ENCODE data around the gene GRIP1. TPM values are rescaled to one million over a fixed set of nuclear protein-coding genes. Genes with fewer than 3 reads are reported as not detected.

The GRIP1 gene
- total RNA-seq, 1 donor from 2014 or later = 0.17 TPM

GRCh38 chr12:66380769-66381535 is 297.9 kb downstream of the GRIP1 start:
- DNase-seq = no peak

GRCh38 chr12:66379616-66380015 is 299.3 kb downstream of the GRIP1 start:
- DNase-seq = no peak

- no peak for DNase-seq
These were observed 303.3 kb downstream of the GRIP1 start for GRCh38 chr12:66375560-66375959.

- no peak for DNase-seq
These were observed 306.9 kb downstream of the GRIP1 start for GRCh38 chr12:66371982-66372381.

- DNase-seq = no peak
These were observed 311.7 kb downstream of the GRIP1 start for GRCh38 chr12:66367015-66367667.

GRCh38 chr12:66365718-66366490 is 313.0 kb downstream of the GRIP1 start:
- DNase-seq = no peak

GRCh38 chr12:66361703-66362102 is 317.2 kb downstream of the GRIP1 start:
- DNase-seq = no peak

- DNase-seq = no peak
These were observed 319.6 kb downstream of the GRIP1 start for GRCh38 chr12:66359300-66359699.

- DNase-seq = no peak
These were observed 324.6 kb downstream of the GRIP1 start for GRCh38 chr12:66354291-66354690.

GRCh38 chr12:66352899-66353298 is 326.0 kb downstream of the GRIP1 start:
- DNase-seq = no peak

GRCh38 chr12:66352197-66352596 is 326.7 kb downstream of the GRIP1 start:
- peak; percentile 61 for DNase-seq

- DNase-seq = no peak
These were observed 327.6 kb downstream of the GRIP1 start for GRCh38 chr12:66351301-66351700.

GRCh38 chr12:66345956-66346355 is 332.9 kb downstream of the GRIP1 start:
- no peak for DNase-seq

- no peak for DNase-seq
These were observed 333.7 kb downstream of the GRIP1 start for GRCh38 chr12:66345212-66345611.

GRCh38 chr12:66341126-66341525 is 337.8 kb downstream of the GRIP1 start:
- DNase-seq = no peak

- DNase-seq = no peak
These were observed 338.7 kb downstream of the GRIP1 start for GRCh38 chr12:66340131-66340530.

- no peak for DNase-seq
These were observed 341.4 kb downstream of the GRIP1 start for GRCh38 chr12:66337381-66338010.

- DNase-seq = no peak
These were observed 343.1 kb downstream of the GRIP1 start for GRCh38 chr12:66335746-66336145.

GRCh38 chr12:66331814-66332213 is 347.1 kb downstream of the GRIP1 start:
- DNase-seq = no peak

GRCh38 chr12:66331016-66331415 is 347.9 kb downstream of the GRIP1 start:
- DNase-seq = no peak

GRCh38 chr12:66329941-66330340 is 348.9 kb downstream of the GRIP1 start:
- DNase-seq = no peak

- no peak for DNase-seq
These were observed 355.9 kb downstream of the GRIP1 start for GRCh38 chr12:66323017-66323416.

GRCh38 chr12:66321435-66321834 is 357.4 kb downstream of the GRIP1 start:
- peak; percentile 9 for DNase-seq
